Measurements from ENCODE around the gene ANKS4B. TPM values are rescaled to one million over a fixed set of nuclear protein-coding genes. Genes with fewer than 3 reads are reported as not detected.
"Not testable (repeated sequence)": the region's sequence is repeated elsewhere in the genome, so short reads cannot be mapped to it uniquely, and the experiment has no call there.

ANKS4B gene
- total and polyA plus RNA-seq, 5 experiments from 2014 or later = not detected

DNA sequence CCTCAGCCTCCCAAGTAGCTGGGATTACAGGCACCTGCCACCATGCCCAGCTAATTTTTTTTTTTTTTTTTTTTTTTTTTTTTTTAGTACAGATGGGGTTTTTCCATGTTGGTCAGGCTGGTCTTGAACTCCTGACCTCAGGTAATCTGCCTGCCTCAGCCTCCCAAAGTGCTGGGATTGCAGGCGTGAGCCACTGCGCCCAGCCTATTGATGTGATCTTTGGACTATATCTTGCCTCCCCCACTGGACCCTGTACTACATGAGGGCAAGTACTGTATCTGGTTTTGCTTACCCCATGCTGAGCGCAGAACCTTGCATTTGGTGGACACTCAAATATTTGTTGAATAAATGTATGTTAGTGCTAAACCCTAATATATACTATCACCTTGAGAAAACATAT is 39.3 kb downstream of the ANKS4B start:
- Mint-ChIP-seq H3K4me1 (peaks cover 0 to 12% (median under 1%) of the 10 kb centered on the region in 4 donors), H3K27ac (peak overlapping the region in 1 of 10 donors; percentile 25), H3K27me3 (peaks cover 30 to 36% (median 32%) of the 10 kb centered on the region in 5 donors)
- H3K4me3 Mint-ChIP-seq, H3K36me3 Mint-ChIP-seq, H3K9me3 Mint-ChIP-seq, ATAC-seq, DNase-seq, POLR2A ChIA-PET: not testable (repeated sequence)

DNA sequence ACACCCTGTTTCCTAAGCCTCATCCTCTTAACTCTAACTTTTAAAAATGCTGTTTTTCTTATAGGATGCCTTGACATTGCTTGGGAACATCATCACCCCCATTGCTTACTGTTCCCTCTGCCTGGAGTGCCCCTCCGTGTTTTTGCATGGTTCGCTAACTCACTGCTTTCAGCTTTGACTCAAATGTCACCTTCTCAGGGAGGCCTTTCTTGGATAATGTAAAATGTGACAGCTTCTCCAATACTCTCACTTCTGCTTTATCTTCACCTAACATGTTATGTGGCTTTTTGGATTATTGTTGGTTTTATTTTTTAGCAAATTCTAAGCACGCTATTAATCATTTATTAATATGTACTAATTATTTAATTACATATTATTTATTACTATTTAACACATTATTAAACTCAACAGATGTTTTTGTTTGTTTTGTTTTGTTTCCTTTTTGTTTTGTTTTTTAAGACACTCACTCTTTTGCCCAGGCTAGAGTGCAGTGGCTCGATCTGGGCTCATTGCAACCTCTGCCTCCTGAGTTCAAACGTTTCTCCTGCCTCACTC is 40.8 kb downstream of the ANKS4B start:
- Mint-ChIP-seq H3K9me3 (no peaks in the 10 kb centered on the region), H3K4me1 (peaks cover 0 to 15% (median 7%) of the 10 kb centered on the region in 4 donors), H3K4me3 (no peak overlapping the region), H3K27me3 (peaks cover 39 to 49% (median 45%) of the 10 kb centered on the region in 5 donors), H3K27ac (no peak overlapping the region), H3K36me3 (no peaks in the 10 kb centered on the region)
- ATAC-seq (no peak), DNase-seq (no peak)
- POLR2A ChIA-PET = no interaction called here

DNA sequence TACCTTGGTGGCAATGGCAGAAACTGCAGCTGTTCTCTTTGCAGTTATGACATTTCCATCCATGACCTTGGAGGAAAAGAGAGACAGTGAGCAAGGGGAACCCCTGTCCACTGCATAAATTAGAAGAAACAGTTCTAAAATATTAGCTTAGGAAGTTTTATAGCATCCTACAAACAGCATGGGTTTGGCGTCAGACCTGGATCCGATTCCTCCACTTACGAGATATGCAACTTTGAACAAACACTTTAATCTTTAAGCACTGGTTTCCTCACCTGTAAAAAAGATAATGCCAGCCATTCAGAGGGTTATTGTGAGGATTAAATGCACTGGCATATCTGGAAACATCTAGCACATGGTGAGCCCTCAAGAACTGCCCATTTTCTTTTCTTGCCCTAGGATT is 42.0 kb downstream of the ANKS4B start:
- POLR2A ChIA-PET = no interaction called here
- peaks cover 0 to 15% (median 7%) of the 10 kb centered on the region in 4 donors for H3K4me1 Mint-ChIP-seq
- no peak overlapping the region for H3K4me3 Mint-ChIP-seq
- no peak for ATAC-seq
- no peak overlapping the region for H3K27ac Mint-ChIP-seq
- no peaks in the 10 kb centered on the region for H3K9me3 Mint-ChIP-seq
- no peaks in the 10 kb centered on the region for H3K36me3 Mint-ChIP-seq
- no peak for DNase-seq
- H3K27me3 Mint-ChIP-seq = peaks cover 47 to 61% (median 55%) of the 10 kb centered on the region in 5 donors

DNA sequence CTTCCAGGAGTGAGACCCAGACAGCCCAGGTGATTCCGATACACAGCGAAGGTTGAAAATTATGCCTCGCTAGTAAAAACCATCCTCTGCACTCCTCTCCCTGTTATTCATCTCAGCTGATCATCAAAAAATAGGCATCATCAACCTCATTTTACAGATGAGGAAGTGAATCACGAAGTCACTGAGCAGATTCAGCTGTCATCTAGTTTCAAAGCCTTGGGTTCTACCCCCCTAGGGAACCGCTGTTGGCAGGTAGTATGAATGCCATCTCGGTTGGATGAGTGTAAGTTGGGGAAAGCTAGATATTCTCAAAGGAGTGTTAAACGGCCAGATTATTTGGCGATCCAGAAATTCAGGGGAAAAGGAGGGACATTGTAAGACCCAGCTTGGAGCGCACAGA is 42.6 kb downstream of the ANKS4B start:
- Mint-ChIP-seq H3K36me3 (no peaks in the 10 kb centered on the region), H3K27ac (no peak overlapping the region), H3K9me3 (no peaks in the 10 kb centered on the region), H3K4me1 (peaks cover 0 to 15% (median 7%) of the 10 kb centered on the region in 4 donors), H3K4me3 (no peak overlapping the region), H3K27me3 (peaks cover 48 to 63% (median 55%) of the 10 kb centered on the region in 5 donors)
- ATAC-seq (no peak), DNase-seq (no peak)
- POLR2A ChIA-PET = no interaction called here

DNA sequence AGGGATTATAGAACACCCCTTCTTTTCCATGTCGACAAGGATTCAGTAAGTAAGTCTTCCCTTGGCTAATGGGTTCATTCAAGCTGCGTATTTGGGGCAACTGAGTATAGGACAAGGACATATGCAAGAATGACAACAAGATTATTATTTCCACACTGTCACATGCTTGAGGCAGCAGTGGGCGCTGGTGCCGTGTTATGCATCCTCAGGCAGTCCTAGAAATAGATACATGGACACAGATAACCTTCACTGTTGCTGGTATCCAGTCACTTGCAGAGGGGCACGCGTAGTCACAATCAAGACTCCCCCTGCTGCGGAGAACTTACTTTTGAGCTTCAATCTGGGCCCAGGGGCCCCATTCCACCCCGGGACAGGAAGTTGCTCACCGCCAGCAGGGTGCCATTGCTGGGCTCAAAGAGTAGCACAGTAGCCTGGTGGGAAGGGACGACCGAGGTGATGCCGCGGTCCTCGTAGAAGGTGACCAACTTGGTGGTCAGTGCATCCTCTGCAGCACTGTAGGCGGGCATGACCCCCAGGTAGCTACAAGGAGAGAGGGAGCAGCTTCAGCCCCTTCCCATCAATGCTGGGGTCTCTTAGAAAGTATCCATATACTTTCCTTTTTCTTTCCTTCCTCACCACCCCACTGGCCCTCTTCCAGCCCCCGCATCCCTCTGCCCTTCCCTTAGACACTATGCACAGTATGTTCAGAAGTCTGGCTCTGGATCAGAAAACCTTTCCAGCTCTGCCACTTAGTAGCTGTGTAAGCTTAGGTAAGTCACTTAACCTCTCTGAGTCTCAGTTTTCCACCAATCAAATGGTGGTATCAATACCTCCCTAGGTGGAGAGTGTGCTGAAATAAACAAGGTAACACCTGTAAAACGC is 43.8 kb downstream of the ANKS4B start:
- peak overlapping the region in 1 of 10 donors; percentile 59 for H3K4me3 Mint-ChIP-seq
- peaks cover 55 to 72% (median 64%) of the 10 kb centered on the region in 5 donors for H3K27me3 Mint-ChIP-seq
- H3K36me3 Mint-ChIP-seq = no peaks in the 10 kb centered on the region
- POLR2A ChIA-PET = interaction anchor here (1.1 kb wide), 1 partner anchor 20 kb away, joined by 3 read pairs; no protein-coding TSS in a partner anchor
- peaks cover 0 to 6% (median 0%) of the 10 kb centered on the region in 9 donors for H3K9me3 Mint-ChIP-seq
- H3K27ac Mint-ChIP-seq = no peak overlapping the region
- DNase-seq = no peak
- H3K4me1 Mint-ChIP-seq = peaks cover 0 to 15% (median 7%) of the 10 kb centered on the region in 4 donors
- no peak for ATAC-seq

DNA sequence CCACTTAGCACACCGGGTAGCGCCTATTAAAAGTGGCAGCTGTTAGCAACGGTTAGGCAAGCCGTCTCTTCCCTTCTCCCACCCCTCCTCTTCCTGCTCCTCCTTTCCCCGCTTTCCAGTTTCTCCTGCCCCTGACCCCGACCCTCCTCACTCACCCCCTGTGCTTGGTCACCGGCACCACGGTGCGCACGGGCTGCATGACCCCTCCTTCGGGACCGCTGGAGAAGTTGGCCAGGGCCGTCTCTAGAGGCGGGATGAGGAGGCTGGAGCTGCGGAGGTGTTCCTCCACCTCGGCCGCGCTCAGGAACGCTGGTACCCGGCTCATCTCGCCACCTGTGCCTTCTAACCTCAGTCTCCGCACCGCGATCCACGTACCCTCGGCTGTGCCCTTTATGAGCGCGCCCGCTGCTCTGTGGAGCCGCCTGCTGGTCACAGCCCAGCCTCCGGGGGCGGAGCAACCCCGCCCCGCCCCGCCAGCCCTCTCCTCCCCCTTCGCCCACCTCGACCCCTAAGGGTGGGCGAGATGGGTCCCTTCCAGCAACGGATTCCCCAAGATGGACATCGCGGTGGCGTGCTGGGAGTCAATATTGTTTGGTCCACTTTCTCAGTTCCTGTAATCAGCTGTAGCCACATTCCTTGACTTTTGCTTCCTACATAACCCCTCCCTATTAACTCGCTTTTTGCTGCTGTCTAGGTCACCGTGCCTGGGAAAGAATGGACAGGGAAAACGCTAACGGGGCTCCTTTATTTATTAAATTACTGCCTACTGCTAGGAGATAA is 44.6 kb downstream of the ANKS4B start, which contains the start of gene CRYM:
Gene CRYM, minus strand, starts transcription at position 364 of the 780 bp plus-strand sequence. Its CDS starts 39 bp downstream, at position 325.
- peaks cover 0 to 15% (median 7%) of the 10 kb centered on the region in 4 donors for H3K4me1 Mint-ChIP-seq
- DNase-seq = peak in 4 of 10 donors; percentile 15 to 37 (median 34)
- POLR2A ChIA-PET = interaction anchor here (1.1 kb wide), 1 partner anchor 19 kb away, joined by 3 read pairs; no protein-coding TSS in a partner anchor
- peaks cover 0 to 6% (median 0%) of the 10 kb centered on the region in 9 donors for H3K9me3 Mint-ChIP-seq
- H3K4me3 Mint-ChIP-seq = peak within 1 kb of the TSS in 7 of 10 donors; percentile 38 to 70 (median 54)
- H3K27me3 Mint-ChIP-seq = peaks cover 54 to 76% (median 62%) of the 10 kb centered on the region in 5 donors
- ATAC-seq = peak; percentile 61 to 68
- no peaks in the 10 kb centered on the region for H3K36me3 Mint-ChIP-seq
- H3K27ac Mint-ChIP-seq = no peak within 1 kb of the TSS

DNA sequence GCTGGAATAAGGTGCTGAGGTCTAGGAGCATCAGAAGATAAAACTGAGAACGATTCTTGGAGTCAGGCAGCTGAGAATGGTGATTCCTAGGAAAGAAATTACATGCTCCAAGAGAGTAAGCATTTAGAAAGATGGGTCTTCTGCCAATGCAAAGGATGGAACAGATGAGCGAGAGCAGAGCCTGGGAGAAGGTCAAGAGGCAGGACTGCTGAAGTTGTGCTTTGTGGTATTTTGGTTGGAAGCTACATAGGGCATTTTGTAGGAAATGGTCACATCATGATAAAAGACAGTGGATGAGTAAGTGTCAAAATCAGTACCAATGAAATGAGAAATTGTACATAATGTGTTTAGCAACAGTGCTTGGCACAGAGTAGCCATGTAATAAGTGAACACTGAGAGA is 46.0 kb downstream of the ANKS4B start:
- DNase-seq (no peak), ATAC-seq (no peak)
- Mint-ChIP-seq H3K36me3 (peaks cover 0 to 5% (median 2%) of the 10 kb centered on the region in 3 donors), H3K27me3 (peaks cover 57 to 81% (median 64%) of the 10 kb centered on the region in 5 donors), H3K9me3 (peaks cover 0 to 7% (median 2%) of the 10 kb centered on the region in 9 donors), H3K27ac (no peak overlapping the region), H3K4me1 (peaks cover 6 to 20% (median 14%) of the 10 kb centered on the region in 4 donors), H3K4me3 (no peak overlapping the region)
- POLR2A ChIA-PET = no interaction called here

DNA sequence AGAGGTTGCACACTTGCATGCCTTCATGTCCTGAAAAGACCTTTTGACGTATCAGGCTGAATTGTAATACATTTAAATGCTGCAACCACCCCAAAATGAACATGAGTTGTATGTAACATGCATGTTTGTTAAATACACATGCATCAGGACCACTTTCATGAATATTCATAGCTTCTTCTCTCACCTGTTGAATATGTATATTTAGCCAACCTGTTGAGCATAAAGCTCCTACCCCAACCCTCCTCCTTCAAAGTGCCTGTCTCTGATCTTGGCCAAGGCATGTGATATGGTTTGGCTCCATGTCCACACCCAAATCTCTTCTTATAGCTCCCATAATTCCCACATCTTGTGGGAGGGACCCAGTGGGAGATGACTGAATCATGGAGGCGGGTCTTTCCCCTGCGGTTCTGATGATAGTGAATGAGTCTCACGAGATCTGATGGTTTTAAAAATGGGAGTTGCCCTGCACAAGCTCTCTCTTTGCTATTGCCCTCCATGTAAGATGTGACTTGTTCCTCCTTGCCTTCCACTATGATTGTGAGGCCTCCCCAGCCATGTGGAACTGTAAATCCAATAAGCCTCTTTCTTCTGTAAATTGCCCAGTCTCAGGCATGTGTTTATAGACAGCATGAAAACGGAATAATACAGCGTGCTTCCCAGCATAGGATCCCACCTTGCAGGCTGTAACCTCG is 48.3 kb downstream of the ANKS4B start:
- DNase-seq = no peak
- peaks cover 0 to 12% (median 2%) of the 10 kb centered on the region in 9 donors for H3K9me3 Mint-ChIP-seq
- H3K27ac Mint-ChIP-seq = no peak overlapping the region
- peaks cover 6 to 22% (median 11%) of the 10 kb centered on the region in 4 donors for H3K4me1 Mint-ChIP-seq
- no peak overlapping the region for H3K4me3 Mint-ChIP-seq
- peaks cover 0 to 6% (median 2%) of the 10 kb centered on the region in 3 donors for H3K36me3 Mint-ChIP-seq
- POLR2A ChIA-PET = no interaction called here
- no peak for ATAC-seq
- H3K27me3 Mint-ChIP-seq = peaks cover 49 to 74% (median 54%) of the 10 kb centered on the region in 5 donors

DNA sequence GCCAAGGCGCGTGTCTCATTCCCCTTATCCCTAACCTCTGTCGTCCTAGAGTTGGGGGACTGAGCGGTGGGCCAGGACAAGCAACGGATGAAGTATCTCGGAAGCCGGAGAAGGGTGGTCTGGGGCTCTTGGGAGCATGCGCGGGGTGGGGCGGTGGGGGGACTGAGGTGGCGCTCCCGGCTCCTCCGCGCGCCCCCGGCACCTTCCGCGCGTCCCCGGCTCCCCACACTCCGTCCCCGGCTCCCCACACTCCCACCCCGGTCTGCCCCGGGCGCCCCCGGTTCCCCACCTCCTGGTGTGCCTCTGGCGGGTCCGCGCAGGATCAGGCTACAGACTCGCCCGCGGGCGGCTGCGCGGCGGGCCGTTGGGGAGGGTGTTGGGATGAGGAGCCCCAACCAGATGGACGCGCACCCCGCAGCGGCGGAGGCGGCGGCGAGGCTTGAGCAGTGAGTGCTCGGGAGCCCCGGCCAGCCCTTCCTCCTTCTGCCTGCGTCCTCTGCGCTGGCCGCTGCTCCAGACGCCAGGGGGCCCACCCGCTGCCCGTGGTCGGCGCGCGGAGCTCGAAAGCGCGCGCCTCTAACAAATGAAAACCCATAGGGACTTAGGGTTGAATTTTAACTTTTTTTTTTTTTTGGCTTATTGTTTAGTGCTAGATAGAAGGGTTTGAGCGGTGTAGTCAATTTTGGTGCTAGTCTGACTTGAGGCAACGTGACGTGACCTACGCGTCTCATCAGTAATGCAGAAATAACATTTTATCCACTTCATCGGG is 50.2 kb downstream of the ANKS4B start:
- Mint-ChIP-seq H3K36me3 (peaks cover 0 to 6% (median 2%) of the 10 kb centered on the region in 3 donors), H3K4me1 (peaks cover 6 to 12% (median 7%) of the 10 kb centered on the region in 4 donors), H3K27ac (no peak overlapping the region), H3K27me3 (peaks cover 44 to 76% (median 52%) of the 10 kb centered on the region in 5 donors), H3K9me3 (peaks cover 0 to 13% (median 2%) of the 10 kb centered on the region in 9 donors), H3K4me3 (peak overlapping the region in 8 of 10 donors; percentile 12 to 64 (median 36))
- DNase-seq (no peak), ATAC-seq (no peak)
- POLR2A ChIA-PET = no interaction called here

DNA sequence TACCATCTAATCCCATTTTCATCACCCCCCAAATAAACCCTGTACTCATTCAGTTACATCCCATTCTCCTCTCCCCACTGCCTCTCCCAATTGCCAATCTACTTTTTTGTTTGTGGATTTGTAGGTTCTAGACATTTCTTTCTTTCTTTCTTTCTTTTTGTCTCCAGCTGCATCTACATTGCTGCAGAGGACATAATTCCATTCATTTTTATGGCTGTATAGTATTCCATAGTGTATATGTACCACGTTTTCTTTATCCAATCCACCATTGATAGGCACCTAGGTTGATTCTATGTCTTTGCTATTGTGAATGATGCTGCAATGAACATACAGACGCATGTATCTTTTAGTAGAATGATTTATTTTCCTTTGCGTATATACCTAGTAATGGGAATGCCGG is 50.9 kb downstream of the ANKS4B start:
- ATAC-seq (no peak), DNase-seq (no peak)
- peak overlapping the region in 7 of 10 donors; percentile 7 to 75 (median 33) for H3K4me3 Mint-ChIP-seq
- POLR2A ChIA-PET = no interaction called here
- peaks cover 39 to 76% (median 50%) of the 10 kb centered on the region in 5 donors for H3K27me3 Mint-ChIP-seq
- H3K36me3 Mint-ChIP-seq = peaks cover 0 to 6% (median 2%) of the 10 kb centered on the region in 3 donors
- peaks cover 0 to 20% (median 6%) of the 10 kb centered on the region in 9 donors for H3K9me3 Mint-ChIP-seq
- peaks cover 6 to 11% (median 7%) of the 10 kb centered on the region in 4 donors for H3K4me1 Mint-ChIP-seq
- H3K27ac Mint-ChIP-seq = no peak overlapping the region

DNA sequence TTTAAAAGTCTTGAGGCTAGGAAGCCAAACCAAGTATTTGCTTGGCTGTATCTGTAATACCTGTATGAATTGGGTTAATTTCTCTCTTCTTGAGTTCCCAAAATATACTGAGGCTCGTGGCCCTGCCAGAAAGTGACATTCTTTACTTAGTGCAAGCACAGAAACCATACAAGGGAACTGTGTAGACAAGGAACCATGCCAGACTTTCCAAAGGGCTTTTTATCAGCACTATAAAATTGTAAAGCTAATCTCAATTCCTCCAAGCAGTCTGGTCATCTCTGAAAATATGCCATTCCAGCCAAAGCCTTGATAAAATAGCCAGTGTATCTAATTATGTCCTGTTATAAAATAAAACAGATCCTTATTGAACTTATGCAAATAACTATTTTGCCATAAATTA is 51.8 kb downstream of the ANKS4B start:
- Mint-ChIP-seq H3K4me1 (peaks cover 6 to 11% (median 7%) of the 10 kb centered on the region in 4 donors), H3K9me3 (peaks cover 0 to 26% (median 6%) of the 10 kb centered on the region in 9 donors), H3K36me3 (peaks cover 0 to 6% (median 2%) of the 10 kb centered on the region in 3 donors), H3K4me3 (no peak overlapping the region), H3K27ac (no peak overlapping the region), H3K27me3 (peaks cover 32 to 69% (median 46%) of the 10 kb centered on the region in 5 donors)
- no peak for ATAC-seq
- POLR2A ChIA-PET = no interaction called here
- DNase-seq = no peak

Data from naive thymus-derived CD8-positive, alpha-beta T cell (primary cell).